HG03457 (cell line): ENCODE measurements around the gene SETD2.

Experiments
- ATAC-seq: cut with Tn5 transposase; IDR thresholded peaks from one replicate; pipeline ENCODE4 v1.9.1; 2021; ENCODE audit warnings: moderate number of reproducible peaks; ENCODE audit not compliant: unreplicated experiment

Gene SETD2

GRCh38 chr3:46966811-46967210 is 197.1 kb downstream of the SETD2 start:
- ATAC-seq, result no peak
